GOT3 (cell line): ENCODE measurements around the gene MBD3.

Source experiments
- DNase-seq: peaks from one replicate; lab custom pipeline; 2025; ENCODE audit warnings: mixed read lengths; lab: John Stamatoyannopoulos, UW

MBD3 gene

GRCh38 chr19:1571358-1571757, 21.3 kb downstream of the MBD3 start:
- no peak for DNase-seq

GRCh38 chr19:1570836-1571235, 21.8 kb downstream of the MBD3 start:
- no peak for DNase-seq

GRCh38 chr19:1569997-1570396, 22.7 kb downstream of the MBD3 start:
- DNase-seq: no peak

GRCh38 chr19:1568320-1569019, 24.2 kb downstream of the MBD3 start, which contains the start of gene MEX3D:
MEX3D (minus strand) TSS chr19:1568325; CDS start chr19:1568058, 267 bp downstream.
- DNase-seq: no peak

- DNase-seq: no peak
Observed at GRCh38 chr19:1567848-1568227, 24.8 kb downstream of the MBD3 start.

GRCh38 chr19:1567116-1567847, 25.4 kb downstream of the MBD3 start:
- DNase-seq: no peak

GRCh38 chr19:1566392-1567115, 26.1 kb downstream of the MBD3 start:
- peak; percentile 16 for DNase-seq

- no peak for DNase-seq
Observed at GRCh38 chr19:1563251-1563650, 29.4 kb downstream of the MBD3 start.

GRCh38 chr19:1561236-1561842, 31.3 kb downstream of the MBD3 start:
- no peak for DNase-seq

GRCh38 chr19:1560286-1560882, 32.3 kb downstream of the MBD3 start:
- DNase-seq: no peak

GRCh38 chr19:1558552-1558951, 34.1 kb downstream of the MBD3 start:
- DNase-seq: no peak

- no peak for DNase-seq
Observed at GRCh38 chr19:1556390-1557070, 36.1 kb downstream of the MBD3 start.

GRCh38 chr19:1555487-1556389, 36.9 kb downstream of the MBD3 start:
- DNase-seq: no peak

GRCh38 chr19:1554968-1555367, 37.7 kb downstream of the MBD3 start:
- DNase-seq: no peak

GRCh38 chr19:1553415-1553814, 39.2 kb downstream of the MBD3 start:
- DNase-seq: no peak

- DNase-seq: no peak
Observed at GRCh38 chr19:1551068-1552040, 41.3 kb downstream of the MBD3 start.

GRCh38 chr19:1549332-1549945, 43.2 kb downstream of the MBD3 start:
- DNase-seq: no peak

- no peak for DNase-seq
Observed at GRCh38 chr19:1540365-1540925, 52.2 kb downstream of the MBD3 start.
